CD14-positive monocyte (primary cell): ENCODE data around the gene PDC. TPM values are rescaled to one million over a fixed set of nuclear protein-coding genes. Genes with fewer than 3 reads are reported as not detected.

Experiments used
- DNase-seq, 3 donors: peaks; one replicate each; pipeline ENCODE4 v3.0.0-alpha.2; 2011 to 2022
- H2AFZ ChIP-seq: 2 replicates; pipeline ENCODE4 v1.6.0; 2012; ENCODE audit warnings: mild to moderate bottlenecking, low read depth, low read length, inconsistent platforms; ENCODE audit not compliant: insufficient read depth, poor library complexity, severe bottlenecking
- H3K27ac ChIP-seq, 2 donors: 1 replicate in 1 of 2; 2 replicates in 1 of 2; pipeline ENCODE4 v1.5.1; 2012 to 2013; ENCODE audit warnings: low read length in 2 of 2, control low read depth in 1 of 2, inconsistent platforms in 1 of 2, low read depth in 1 of 2, mild to moderate bottlenecking in 1 of 2
- H3K27me3 ChIP-seq, 2 donors: one replicate each; pipeline versions ENCODE4 v1.6.0 to v1.6.1; 2011 to 2013; ENCODE audit warnings: low read length in 2 of 2; ENCODE audit not compliant: control insufficient read depth in 2 of 2, insufficient read depth in 2 of 2
- H3K36me3 ChIP-seq, 2 donors: replicated peaks in 1 of 2; 1 replicate in 1 of 2; 2 replicates in 1 of 2; pipeline versions ENCODE4 v1.5.1 to v1.6.1; 2012 to 2013; ENCODE audit warnings: low read length in 2 of 2, control low read depth in 1 of 2, inconsistent platforms in 1 of 2, mild to moderate bottlenecking in 1 of 2; ENCODE audit not compliant: insufficient read depth in 2 of 2, control insufficient read depth in 1 of 2
- H3K4me1 ChIP-seq, 2 donors: 1 replicate in 1 of 2; 2 replicates in 1 of 2; pipeline versions ENCODE4 v1.5.1 to v1.6.1; 2012 to 2013; ENCODE audit warnings: low read length in 2 of 2, control low read depth in 1 of 2, inconsistent platforms in 1 of 2, mild to moderate bottlenecking in 1 of 2, moderate library complexity in 1 of 2; ENCODE audit not compliant: insufficient read depth in 2 of 2, control insufficient read depth in 1 of 2
- H3K4me2 ChIP-seq: replicated peaks from 2 replicates; pipeline ENCODE3; 2012; ENCODE audit warnings: low read length, moderate library complexity, mild to moderate bottlenecking; ENCODE audit not compliant: poor library complexity, severe bottlenecking; ENCODE audit errors: extremely low read depth
- H3K4me3 ChIP-seq, 3 experiments: fragments of 200-600 bp in 1 of 3; sonication (generic) in 1 of 3; replicated peaks in 1 of 3; 1 replicate in 2 of 3; 2 replicates in 1 of 3; pipeline ENCODE4 v1.5.1; 2011 to 2013; ENCODE audit warnings: low read length in 3 of 3, mild to moderate bottlenecking in 3 of 3, control low read depth in 2 of 3, low read depth in 2 of 3, inconsistent platforms in 1 of 3, moderate library complexity in 1 of 3
- H3K79me2 ChIP-seq: 2 replicates; pipeline ENCODE4 v1.6.0; 2012; ENCODE audit warnings: mild to moderate bottlenecking, control low read depth, inconsistent platforms, low read length, moderate library complexity; ENCODE audit not compliant: insufficient read depth
- H3K9ac ChIP-seq: 2 replicates; pipeline ENCODE4 v1.6.0; 2017; ENCODE audit warnings: low read length, mild to moderate bottlenecking; ENCODE audit not compliant: insufficient read depth, poor library complexity, severe bottlenecking
- H3K9me3 ChIP-seq, 2 donors: replicated peaks in 1 of 2; 1 replicate in 1 of 2; 2 replicates in 1 of 2; pipeline versions ENCODE4 v1.5.1 to v1.6.1; 2012 to 2013; ENCODE audit warnings: low read length in 2 of 2, control low read depth in 1 of 2; ENCODE audit not compliant: control insufficient read depth in 1 of 2, insufficient read depth in 1 of 2
- H4K20me1 ChIP-seq: 2 replicates; pipeline ENCODE4 v1.6.0; 2012; ENCODE audit warnings: mild to moderate bottlenecking, low read length, control low read depth, moderate library complexity; ENCODE audit not compliant: insufficient read depth
- H3K27ac Mint-ChIP-seq, 7 donors: one replicate each; pipeline ENCODE4 v1.8.0; 2020; ENCODE audit warnings: mild to moderate bottlenecking in 7 of 7, mixed read lengths in 7 of 7, moderate library complexity in 6 of 7, inconsistent platforms in 2 of 7
- H3K27me3 Mint-ChIP-seq, 3 donors: one replicate each; pipeline ENCODE4 v1.8.0; 2021 to 2022; ENCODE audit warnings: low read depth in 3 of 3, mild to moderate bottlenecking in 3 of 3, mixed read lengths in 3 of 3, moderate library complexity in 3 of 3, inconsistent platforms in 1 of 3
- H3K36me3 Mint-ChIP-seq, 2 donors: one replicate each; pipeline ENCODE4 v1.8.0; 2020; ENCODE audit warnings: mixed read lengths in 2 of 2, inconsistent platforms in 1 of 2, mild to moderate bottlenecking in 1 of 2
- H3K4me1 Mint-ChIP-seq: one replicate; pipeline ENCODE4 v1.8.0; 2020; ENCODE audit warnings: mild to moderate bottlenecking, mixed read lengths
- H3K4me3 Mint-ChIP-seq, 2 donors: one replicate each; pipeline ENCODE4 v1.8.0; 2020; ENCODE audit warnings: mild to moderate bottlenecking in 2 of 2, mixed read lengths in 2 of 2, moderate library complexity in 1 of 2
- H3K9me3 Mint-ChIP-seq, 7 donors: one replicate each; pipeline ENCODE4 v1.8.0; 2020 to 2022; ENCODE audit warnings: mixed read lengths in 7 of 7, mild to moderate bottlenecking in 6 of 7, moderate library complexity in 6 of 7, inconsistent platforms in 2 of 7
- WGBS: methylation state at CpG from one replicate; pipeline ENCODE4 v1.1.5; 2013; ENCODE audit warnings: missing lambda C conversion rate; ENCODE audit not compliant: insufficient coverage; 5-methylcytosine and 5-hydroxymethylcytosine counted together
- intact Hi-C, 2 donors: fragments of 100-400 bp; cut with micrococcal nuclease; formaldehyde crosslinking; loops; one replicate each; pipeline versions ENCODE4 v1.15.0 to v1.15.1; 2023
- polyA plus RNA-seq, 3 donors: library from polyadenylated mRNA; depleted of rRNA in 1 of 3; unstranded in 2 of 3; stranded (reverse) in 1 of 3; fragments of 300-500 nt in 2 of 3; fragments of >200 nt in 1 of 3; fragmentation: Illumina TruSeq in 2 of 3; gene quantifications; 1 replicate in 2 of 3; 2 replicates in 1 of 3; pipeline ENCODE4 v1.2.3, GENCODE V29; 2012 to 2021
- TF ChIP-seq, protein P1 (sequence below): fragments of 200-600 bp; IDR thresholded peaks from one replicate; pipeline ENCODE4 v1.8.0; 2022; ENCODE audit warnings: antibody characterized with exemption, mild to moderate bottlenecking

The PDC gene
- polyA plus RNA-seq, 3 donors = not detected

DNA sequence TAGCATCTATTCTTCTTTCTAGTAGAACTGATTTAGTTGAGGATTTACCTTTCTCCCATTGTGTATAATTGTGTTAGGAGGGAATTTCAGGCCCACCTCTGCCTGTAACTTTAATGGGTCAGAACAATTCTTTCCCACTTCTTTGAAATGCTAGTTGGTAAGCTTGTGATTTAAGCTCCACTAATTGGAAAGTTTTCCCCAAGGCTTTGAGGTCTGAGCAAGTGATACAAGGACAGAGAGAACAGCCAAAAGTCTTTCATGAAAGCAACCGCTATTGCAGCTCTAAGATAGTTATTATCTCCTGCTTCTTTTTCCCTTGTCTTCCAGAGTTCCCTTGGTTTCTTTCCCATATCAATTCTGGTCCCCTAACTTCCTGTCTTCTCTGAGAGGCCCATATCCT lies 38.7 kb upstream of the PDC start:
- Mint-ChIP-seq H3K36me3 (no peaks in the 10 kb centered on the region), H3K9me3 (peaks cover 0 to 4% (median 1%) of the 10 kb centered on the region in 7 donors), H3K4me3 (no peak overlapping the region), H3K27ac (no peak overlapping the region), H3K27me3 (peaks cover 0 to 6% (median 0%) of the 10 kb centered on the region in 3 donors), H3K4me1 (no peaks in the 10 kb centered on the region)
- no peak overlapping the region for H2AFZ ChIP-seq
- TF ChIP-seq, protein P1, sequence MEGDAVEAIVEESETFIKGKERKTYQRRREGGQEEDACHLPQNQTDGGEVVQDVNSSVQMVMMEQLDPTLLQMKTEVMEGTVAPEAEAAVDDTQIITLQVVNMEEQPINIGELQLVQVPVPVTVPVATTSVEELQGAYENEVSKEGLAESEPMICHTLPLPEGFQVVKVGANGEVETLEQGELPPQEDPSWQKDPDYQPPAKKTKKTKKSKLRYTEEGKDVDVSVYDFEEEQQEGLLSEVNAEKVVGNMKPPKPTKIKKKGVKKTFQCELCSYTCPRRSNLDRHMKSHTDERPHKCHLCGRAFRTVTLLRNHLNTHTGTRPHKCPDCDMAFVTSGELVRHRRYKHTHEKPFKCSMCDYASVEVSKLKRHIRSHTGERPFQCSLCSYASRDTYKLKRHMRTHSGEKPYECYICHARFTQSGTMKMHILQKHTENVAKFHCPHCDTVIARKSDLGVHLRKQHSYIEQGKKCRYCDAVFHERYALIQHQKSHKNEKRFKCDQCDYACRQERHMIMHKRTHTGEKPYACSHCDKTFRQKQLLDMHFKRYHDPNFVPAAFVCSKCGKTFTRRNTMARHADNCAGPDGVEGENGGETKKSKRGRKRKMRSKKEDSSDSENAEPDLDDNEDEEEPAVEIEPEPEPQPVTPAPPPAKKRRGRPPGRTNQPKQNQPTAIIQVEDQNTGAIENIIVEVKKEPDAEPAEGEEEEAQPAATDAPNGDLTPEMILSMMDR = no peak
- H3K27ac ChIP-seq = no peak overlapping the region
- no peak overlapping the region for H3K9ac ChIP-seq
- 100% methylated on average over 1 of the region's 1 CpG for WGBS
- H3K4me3 ChIP-seq = no peak overlapping the region
- no peaks in the 10 kb centered on the region for H3K27me3 ChIP-seq
- DNase-seq = no peak
- no peaks in the 10 kb centered on the region for H4K20me1 ChIP-seq
- intact Hi-C loops = no loop called here
- no peaks in the 10 kb centered on the region for H3K36me3 ChIP-seq
- H3K79me2 ChIP-seq = no peaks in the 10 kb centered on the region
- H3K4me2 ChIP-seq = no peak overlapping the region
- H3K4me1 ChIP-seq = no peaks in the 10 kb centered on the region
- no peaks in the 10 kb centered on the region for H3K9me3 ChIP-seq

DNA sequence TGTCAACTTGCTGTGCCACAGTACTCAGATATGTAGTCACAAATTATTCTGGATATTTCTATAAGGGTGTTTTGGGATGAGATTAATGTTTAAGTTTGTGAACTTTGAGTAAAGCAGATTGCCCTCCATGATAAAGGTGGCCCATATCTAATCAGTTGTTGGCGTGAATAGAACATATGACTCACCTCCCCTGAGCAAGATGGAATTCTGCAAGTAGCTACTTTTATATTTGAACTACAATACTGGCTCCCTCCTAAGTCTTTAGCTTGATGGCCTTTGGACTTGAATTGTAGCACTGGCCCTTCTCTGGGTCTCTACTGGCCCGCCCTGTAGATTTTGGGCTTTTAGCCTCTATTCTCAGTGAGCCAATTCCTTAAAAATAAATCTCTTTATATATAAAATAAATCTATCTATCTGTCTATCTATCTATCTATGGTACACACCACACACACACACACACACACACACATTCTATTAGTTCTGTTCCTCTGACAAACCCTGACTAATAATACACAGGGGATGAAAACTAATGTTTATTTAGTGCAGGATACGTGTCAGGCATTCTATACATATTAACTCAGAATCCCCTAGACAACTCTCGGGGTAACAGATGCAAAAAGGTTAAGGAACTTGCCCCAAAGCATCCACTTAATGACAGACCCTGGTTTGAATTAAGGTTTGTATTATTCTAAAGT lies 37.9 kb upstream of the PDC start:
- Histone ChIP-seq H3K9ac (no peak overlapping the region), H3K27me3 (no peaks in the 10 kb centered on the region), H3K4me2 (no peak overlapping the region), H3K4me3 (no peak overlapping the region), H3K79me2 (no peaks in the 10 kb centered on the region), H4K20me1 (no peaks in the 10 kb centered on the region), H3K4me1 (no peaks in the 10 kb centered on the region), H3K27ac (no peak overlapping the region), H3K36me3 (no peaks in the 10 kb centered on the region), H3K9me3 (no peaks in the 10 kb centered on the region), H2AFZ (no peak overlapping the region)
- TF ChIP-seq, protein P1 = no peak
- Mint-ChIP-seq H3K27ac (no peak overlapping the region), H3K27me3 (peaks cover 0 to 6% (median 0%) of the 10 kb centered on the region in 3 donors), H3K4me1 (no peaks in the 10 kb centered on the region), H3K9me3 (peaks cover 0 to 1% (median 0%) of the 10 kb centered on the region in 7 donors), H3K36me3 (no peaks in the 10 kb centered on the region), H3K4me3 (no peak overlapping the region)
- WGBS = no CpG with 5 or more reads among the region's 4 CpGs
- intact Hi-C loops = no loop called here
- DNase-seq = no peak
